AG10803 (cell line): ENCODE measurements around the gene ENGASE.

ENCODE experiments used
- DNase-seq: peaks from one replicate; pipeline ENCODE4 v3.0.0; 2010; ENCODE audit warnings: low read depth
- H3K4me3 ChIP-seq: 2 replicates; pipeline ENCODE4 v1.5.1; 2011; ENCODE audit warnings: mild to moderate bottlenecking, low read length, control low read depth
- TF ChIP-seq, protein P1 (sequence below): conservative IDR thresholded peaks from 2 replicates; pipeline ENCODE4 v1.5.1; 2011; ENCODE audit warnings: mild to moderate bottlenecking, low read length, control low read depth, inconsistent platforms

Gene ENGASE

DNA sequence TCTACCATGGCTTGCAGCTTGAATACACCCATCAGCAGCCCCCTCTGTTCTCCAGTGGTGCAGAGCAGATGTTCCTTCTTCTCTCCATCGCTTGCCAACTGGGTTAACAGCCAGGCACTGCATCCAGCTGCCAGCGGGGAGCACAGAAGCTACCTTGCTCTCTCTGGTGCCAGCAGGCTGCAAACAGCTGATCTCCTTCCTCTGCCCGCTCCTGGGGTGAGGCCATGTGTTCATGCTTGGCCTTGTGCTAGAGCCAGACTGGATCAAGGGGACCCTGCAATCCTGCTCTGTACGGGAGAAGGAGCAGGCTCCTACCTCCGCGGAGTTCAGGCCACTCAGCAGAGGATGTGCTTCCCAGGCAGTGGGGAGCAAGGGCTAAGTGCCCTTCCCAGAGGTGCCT lies 24.1 kb upstream of the ENGASE start:
- DNase-seq = no peak
- TF ChIP-seq, protein P1, sequence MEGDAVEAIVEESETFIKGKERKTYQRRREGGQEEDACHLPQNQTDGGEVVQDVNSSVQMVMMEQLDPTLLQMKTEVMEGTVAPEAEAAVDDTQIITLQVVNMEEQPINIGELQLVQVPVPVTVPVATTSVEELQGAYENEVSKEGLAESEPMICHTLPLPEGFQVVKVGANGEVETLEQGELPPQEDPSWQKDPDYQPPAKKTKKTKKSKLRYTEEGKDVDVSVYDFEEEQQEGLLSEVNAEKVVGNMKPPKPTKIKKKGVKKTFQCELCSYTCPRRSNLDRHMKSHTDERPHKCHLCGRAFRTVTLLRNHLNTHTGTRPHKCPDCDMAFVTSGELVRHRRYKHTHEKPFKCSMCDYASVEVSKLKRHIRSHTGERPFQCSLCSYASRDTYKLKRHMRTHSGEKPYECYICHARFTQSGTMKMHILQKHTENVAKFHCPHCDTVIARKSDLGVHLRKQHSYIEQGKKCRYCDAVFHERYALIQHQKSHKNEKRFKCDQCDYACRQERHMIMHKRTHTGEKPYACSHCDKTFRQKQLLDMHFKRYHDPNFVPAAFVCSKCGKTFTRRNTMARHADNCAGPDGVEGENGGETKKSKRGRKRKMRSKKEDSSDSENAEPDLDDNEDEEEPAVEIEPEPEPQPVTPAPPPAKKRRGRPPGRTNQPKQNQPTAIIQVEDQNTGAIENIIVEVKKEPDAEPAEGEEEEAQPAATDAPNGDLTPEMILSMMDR = no peak
- H3K4me3 ChIP-seq = no peak overlapping the region

DNA sequence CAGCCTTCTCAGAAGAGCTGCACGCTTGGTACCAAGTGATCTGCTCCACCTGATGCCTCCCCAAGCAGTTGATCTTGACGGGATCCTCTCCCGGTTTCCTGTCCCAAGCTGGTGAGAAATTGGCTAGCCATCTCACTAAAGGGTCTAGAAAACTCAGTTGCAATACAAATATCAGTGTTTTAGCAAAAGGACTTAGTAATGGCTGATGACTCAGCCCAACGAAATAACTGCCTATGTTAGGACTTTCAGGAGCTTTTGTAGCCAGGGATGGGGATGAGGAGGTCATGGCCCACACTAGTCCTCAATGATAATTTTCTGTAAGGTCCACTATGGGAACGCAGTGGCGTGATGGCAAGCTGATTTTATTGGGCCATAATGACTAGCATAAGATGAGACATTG lies 23.3 kb upstream of the ENGASE start:
- H3K4me3 ChIP-seq = no peak overlapping the region
- TF ChIP-seq, protein P1 = no peak

DNA sequence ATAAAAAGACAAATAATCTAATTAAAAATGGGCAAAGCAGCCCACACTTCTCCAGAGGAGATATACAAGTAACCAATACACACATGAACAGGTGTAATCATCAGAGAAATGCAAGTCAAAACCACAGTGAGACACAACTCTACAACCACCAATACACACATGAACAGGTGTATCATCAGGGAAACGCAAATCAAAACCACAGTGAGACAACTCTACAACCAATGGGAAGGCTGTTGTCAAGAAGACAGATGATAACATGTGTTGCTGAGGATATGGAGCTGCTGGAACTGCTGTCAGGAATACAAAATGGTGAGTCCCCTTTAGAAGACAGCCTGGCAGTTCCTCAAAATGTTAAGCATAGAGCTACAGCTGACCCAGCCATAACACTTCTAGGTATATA lies 22.5 kb upstream of the ENGASE start:
- no peak for DNase-seq
- TF ChIP-seq, protein P1 = no peak
- no peak overlapping the region for H3K4me3 ChIP-seq

More for the DNA sequence above, 23.3 kb upstream of the ENGASE start:
- no peak for DNase-seq

DNA sequence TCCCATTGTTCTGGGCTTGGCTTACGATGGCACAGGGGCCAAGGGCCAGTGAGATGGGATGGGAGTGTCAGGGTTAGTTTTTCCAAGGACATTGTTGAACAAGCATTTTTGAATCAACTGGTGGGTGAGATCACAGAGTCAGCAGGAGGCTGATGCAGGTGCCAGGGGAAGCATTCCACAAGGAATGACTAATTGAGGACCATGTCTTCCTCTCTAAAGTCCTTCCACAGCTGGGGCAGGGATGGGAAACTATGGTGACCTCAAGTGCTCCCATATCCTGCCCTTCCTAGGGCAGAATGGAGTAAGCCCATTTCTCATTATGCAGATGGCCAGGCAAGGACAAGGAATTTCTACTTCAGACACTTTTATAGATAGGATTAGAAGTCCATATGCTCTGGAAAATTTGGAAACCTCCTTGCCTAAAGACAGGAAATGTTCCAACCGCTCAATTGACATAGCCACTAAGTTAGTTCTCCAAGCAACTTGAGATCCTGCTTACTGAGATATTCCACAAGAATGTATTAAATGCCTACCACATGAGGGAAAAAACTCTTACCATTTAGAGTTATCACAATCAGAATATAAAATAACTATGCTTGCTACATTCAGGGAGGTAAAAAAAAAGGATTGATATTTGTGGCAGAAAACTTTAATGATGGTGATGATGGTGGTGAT lies 21.2 kb upstream of the ENGASE start:
- DNase-seq = peak; percentile 76
- TF ChIP-seq, protein P1 = no peak
- H3K4me3 ChIP-seq = no peak overlapping the region

DNA sequence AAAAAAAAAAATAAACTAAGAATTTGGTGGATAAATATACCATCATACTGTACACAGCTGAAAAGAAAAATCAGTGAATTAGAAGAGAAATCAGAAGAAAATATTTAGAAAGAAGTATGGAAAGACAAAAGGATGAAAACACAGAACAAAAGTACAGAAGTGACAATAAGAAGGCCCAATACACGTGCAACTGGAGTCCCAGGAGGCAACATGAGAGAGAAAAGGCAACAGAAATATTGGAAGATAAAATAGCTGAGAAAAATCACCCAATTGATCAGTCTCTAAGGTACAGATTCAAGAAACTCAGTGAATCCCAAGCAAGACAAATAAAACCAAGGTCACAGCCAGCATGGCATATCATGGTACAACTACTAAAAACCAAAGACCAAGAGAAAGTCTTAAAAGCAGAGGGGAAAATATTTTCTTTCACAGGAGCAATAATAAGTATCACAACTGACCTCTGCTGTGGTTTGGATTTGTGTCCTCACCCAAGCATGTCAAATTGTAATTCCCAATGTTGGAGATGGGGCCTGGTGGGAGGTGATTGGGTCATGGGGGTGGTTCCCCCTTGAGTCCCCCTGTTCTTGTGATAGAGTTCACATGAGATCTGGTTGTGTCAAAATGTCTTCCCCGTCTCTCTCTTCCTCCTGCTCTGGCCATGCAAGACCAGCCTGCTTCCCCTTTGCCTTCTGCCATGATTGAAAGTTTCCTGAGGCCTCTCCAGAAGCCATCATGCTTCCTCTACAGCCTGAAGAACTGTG lies 20.2 kb upstream of the ENGASE start:
- no peak for DNase-seq
- H3K4me3 ChIP-seq = no peak overlapping the region
- TF ChIP-seq, protein P1 = no peak

DNA sequence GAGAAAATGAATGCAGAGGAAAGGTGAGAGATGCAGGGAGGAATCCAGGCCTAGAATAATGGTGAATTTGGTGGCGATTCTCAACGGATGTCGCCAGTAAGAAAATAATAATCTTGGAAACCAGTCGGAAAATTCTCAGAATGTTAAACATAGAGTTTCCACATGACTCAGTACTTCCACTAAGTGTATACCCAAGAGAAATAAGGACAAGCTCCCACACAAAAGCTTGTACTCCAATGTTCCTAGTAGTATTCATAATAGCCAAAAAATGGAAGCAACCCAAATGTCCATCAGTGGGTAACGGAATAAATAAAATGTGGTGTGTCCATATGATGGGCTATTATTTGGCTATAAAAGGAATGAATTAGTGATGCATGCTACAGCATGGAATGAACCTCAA lies 19.4 kb upstream of the ENGASE start:
- TF ChIP-seq, protein P1 = no peak
- no peak for DNase-seq
- H3K4me3 ChIP-seq = no peak overlapping the region

DNA sequence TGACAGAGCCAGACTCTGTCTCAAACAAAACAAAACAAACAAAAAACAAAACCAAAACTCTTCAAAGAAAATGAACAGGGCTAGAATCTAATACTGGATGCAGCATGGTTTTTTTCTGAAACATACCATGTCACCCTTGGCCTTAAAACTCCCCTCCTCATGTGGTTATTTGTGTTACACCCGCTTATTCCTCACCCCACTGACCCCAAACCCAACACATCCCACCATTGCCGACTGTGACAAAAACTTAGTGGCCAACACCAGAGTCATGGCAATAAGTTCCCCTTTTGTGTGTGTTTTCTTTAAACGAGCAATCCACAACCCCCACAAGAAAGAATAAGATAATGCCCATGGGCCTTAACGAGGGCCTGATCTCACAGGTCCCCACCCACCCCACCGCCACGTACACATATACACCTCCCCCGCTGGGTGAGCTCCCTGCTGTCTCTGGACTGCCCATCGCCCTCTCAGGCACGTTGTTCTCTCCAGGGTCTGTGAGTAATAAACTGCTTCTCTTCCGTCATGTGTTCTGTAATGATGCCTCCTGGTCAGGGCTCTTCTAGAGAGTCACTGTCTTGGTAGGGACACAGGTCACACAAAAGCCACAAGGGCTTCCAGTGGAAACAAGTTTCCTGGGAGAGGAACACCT lies 16.8 kb upstream of the ENGASE start:
- TF ChIP-seq, protein P1 = no peak
- no peak for DNase-seq

More for the DNA sequence above, 16.8 kb upstream of the ENGASE start:
- no peak overlapping the region for H3K4me3 ChIP-seq
